GM19193 (cell line): ENCODE measurements around the gene ZNF337.

Experiments
- POLR2A ChIP-seq: IDR thresholded peaks from 4 replicates; pipeline ENCODE4 v1.6.1; 2011; ENCODE audit not compliant: insufficient read depth, insufficient read length; ENCODE audit errors: extremely low read depth

The ZNF337 gene

DNA sequence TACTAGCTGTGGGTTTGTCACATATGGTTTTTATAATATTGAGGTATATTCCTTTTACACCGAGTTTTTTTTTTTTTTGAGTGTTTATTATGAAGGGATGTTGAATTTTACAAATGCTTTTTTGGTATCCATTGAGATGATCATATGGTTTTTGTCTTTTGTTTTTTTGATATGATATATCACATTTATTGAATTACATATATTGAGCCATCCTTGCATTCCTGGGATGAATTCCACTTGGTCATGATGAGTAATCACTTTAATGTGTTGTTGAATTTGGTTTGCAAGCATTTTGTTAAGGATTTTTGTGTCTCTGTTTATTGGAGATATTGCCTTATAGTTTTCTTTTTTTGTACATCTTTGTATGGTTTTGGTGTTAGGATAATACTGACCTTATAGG, 3.3 kb upstream of the ZNF337 start:
- no peak for TF ChIP-seq POLR2A

DNA sequence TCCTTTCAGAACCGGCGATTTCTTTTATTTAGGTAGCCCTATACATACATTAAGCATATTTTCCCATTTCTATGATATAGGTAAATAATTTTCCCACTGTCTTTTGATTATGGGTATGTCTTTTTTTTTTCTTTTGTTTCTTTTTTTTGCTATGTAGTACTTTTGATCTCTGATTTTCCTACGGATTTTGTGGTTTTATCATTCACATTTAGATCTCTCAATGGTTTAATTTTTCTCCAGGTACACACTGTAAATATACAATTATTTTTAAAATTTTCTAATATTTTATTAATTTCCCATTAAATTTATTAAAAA, 436 bp upstream of the ZNF337 start:
- TF ChIP-seq POLR2A = no peak

DNA sequence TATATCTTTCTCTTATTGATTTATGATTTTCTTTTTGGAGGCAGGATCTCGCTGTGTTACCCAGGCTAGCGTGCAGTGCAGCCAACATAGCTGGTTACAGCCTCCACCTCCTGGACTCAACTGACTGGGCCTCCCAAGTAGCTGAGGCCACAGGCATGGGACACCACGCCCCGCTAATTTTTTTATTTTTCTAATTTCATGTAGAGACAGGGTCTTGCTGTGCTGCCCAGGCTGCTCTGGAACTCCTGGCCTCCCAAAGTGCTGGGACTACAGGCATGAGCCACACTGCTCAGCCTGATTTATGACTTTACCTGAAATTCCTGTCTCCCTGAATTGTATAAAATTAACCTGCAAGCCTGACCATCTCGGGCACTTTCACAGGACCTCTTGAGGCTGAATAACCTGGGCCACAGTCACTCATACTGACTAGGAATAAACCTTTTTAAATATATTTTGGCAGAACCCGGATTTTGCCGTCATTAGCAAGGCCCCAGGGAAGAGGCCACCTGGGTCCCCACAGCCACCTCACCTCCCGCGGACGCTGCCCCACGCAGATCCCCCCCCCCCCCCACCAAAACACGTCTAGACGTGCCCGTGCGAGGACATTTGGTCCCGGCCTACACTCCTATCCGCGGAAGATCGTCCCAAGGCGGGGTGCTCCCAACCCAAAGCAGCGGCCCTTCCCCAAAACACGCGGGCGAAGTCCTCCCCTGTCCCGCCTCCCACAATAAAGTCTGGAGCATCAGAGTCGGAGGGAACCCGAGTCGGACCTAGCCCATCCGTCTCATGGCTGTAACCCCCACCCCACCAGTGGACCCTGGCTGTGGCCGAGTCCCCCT, 902 bp downstream of the ZNF337 start:
- no peak for TF ChIP-seq POLR2A

DNA sequence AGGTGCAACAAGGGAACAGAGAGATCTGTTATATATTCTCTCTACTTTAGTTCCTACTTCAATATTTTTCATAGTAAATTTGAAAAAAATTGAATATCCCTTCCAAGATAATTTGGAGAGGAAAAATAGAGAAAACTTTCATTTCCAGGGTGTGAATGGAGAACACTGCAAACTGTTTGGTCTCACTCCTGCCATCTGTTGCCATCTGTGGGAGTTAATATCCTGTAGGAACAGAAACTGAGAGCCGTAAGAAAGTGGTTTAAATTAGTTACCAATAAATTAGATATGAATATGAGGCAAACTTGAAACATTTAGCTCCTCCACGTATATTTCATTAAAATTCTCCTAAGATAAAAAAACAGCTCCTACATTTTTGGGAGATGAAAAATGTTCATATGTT, 4.2 kb downstream of the ZNF337 start:
- no peak for TF ChIP-seq POLR2A

DNA sequence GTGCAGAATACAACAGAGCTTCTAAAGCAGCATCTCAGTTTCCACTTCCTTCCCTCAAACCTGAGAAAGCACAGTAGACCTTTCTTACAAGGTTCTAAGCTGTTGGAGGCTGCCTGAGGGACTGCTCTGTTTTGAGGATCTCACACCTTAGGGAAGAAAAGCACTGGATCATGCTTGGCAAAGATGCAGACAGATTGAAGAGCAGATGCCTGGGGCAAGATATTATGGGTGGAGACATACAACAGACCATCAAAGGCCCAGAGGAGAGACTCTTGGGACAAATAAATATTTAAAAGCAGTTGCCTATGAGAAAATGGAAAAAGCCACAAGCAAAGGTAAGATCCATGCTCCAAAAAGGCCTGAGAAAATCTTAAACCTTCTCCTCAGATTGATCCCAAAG, 6.2 kb downstream of the ZNF337 start:
- TF ChIP-seq POLR2A = no peak

DNA sequence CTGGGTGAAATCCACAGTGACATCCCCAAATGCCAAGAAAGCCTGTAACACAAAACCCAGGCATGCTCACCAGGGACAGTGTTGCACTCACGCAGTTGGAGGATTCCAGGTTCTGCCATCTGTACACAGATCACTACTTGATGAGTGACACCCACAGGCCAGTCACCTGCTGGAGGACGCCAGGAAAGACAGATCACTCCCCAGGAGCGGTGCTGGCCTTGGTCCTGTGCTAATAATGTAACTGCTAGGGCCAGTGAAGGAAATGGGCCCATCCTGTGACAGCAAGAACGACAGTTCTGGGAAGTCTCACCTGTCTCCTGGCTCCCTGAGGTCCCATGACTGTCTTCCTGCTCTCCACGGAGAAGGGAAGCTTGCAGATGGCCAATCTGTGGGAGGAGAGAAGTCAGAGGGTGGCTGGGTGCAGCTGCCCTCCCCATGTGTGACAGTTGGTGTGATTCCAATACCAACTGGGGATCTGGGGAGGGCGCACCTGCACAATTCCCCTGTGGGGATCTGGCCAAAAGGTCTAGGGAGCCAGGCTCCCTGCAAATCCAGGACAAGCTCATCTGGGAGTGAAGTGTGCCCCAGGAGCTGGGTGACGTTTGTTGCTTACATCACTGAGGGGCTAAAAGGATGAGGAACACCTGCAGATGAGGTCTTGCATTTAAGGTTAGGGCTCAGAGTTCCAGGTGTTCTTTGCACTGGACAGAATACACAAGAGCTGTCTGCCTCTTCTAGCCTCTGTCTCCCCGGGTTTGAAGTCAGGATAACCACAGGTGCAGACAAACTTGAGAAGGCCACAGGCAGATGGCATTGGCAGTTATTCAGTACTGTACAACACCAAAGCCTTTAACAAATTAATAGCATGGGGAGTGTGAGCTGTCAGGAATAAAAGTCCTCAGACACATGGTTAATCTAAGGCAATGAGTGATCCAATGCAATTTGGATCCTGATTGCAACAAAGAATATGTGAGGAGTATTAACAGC, 10.3 kb downstream of the ZNF337 start:
- TF ChIP-seq POLR2A = no peak

DNA sequence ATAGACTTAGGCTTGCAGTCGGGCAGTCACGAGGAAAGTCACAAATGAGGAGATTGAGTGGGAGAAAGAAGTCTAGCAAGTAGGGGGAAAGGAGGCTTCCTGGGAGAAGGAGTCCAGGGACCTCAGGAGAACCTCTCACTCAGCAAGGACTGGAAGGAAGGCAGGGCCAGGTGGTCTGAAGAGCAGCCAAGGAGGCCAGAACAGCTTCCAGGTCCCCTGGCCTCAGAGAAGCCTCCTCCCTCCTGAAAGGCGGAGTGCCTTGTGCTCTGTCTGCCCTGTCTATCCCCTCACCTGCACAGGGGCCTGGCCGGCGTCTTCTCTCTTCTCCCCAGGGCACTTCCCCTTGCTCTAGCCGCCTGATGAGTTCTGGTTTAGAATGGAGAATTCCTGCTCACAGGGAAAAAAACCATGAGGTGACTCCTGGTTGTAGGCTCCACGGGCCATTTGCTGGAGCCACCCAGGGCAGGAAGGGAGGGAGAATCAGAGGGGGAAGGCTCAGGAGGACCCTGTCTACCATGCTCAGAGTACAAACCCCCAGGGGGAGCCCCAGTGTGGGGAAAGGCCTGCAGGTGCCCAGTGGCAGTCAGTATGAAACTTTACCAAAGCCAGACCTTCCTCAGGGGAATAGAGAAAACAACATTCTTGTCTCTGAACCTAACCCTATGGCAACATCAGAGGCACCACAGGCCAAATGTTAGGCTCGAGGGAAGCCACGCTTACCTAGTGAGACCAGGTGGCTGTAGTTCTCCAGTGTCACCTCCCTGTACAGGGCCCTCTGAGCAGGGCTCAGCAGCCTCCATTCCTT, 11.2 kb downstream of the ZNF337 start:
- TF ChIP-seq POLR2A = no peak

DNA sequence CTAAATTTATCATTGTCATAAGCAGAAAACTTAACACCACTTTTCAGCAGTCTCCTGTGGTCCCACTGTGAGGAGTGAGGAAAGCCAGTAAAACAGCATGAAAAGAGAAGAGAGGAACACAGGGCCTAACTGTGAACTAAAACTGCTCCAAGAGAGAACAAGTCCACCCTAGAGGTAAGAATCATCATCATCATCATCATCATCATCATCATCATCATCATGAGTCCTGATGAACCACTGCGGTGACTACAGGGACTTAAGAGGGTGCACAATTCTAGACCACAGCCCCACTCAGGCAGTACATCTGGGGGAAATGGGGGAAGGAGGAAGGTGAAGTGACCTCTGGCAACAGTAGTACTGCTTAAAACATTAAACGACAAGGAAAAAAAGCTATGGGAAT, 13.6 kb downstream of the ZNF337 start:
- no peak for TF ChIP-seq POLR2A

DNA sequence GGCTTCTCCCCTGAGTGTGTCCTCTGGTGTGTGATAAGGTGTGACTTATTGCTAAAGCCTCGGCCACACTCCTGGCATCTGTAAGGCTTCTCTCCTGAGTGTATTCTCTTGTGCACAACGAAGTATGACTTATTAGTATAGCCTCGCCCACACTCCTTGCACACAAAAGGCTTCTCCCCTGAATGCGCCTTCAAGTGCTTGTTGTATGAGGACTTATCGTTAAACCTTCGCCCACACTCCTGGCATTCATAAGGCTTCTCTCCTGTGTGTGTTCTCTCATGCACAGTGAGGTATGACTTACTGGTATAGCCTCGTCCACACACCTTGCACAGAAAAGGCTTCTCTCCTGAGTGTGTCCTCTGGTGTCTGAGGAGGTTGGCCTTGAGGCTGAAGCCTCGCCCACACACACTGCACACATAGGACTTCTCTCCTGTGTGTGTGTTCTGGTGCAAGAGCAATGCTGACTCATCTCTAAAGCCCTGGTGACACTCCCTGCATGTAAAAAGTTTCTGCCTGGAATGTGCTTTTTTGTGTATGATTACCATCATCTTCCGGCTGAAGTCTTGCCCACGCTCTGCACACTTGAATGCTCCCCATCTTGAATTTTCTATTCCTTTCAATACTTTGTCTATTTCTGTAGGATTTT, 20.4 kb downstream of the ZNF337 start:
- TF ChIP-seq POLR2A = no peak

DNA sequence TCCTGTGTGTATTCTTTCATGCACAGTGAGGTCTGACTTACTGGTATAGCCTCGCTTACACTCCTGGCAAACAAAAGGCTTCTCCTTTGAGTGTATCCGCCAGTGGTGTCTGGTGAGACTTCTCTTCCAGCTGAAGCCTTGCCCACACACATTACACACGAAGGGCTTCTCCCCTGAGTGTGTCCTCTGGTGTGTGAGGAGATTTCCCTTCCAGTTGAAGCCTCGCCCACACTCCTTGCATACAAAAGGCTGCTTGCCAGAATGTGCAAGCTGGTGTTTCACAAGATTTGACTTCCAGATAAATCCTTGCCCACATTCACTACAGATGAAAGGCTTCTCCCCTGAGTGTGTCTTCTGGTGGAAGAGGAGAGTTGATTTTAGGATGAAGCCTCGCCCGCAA, 21.5 kb downstream of the ZNF337 start:
- TF ChIP-seq POLR2A = no peak

DNA sequence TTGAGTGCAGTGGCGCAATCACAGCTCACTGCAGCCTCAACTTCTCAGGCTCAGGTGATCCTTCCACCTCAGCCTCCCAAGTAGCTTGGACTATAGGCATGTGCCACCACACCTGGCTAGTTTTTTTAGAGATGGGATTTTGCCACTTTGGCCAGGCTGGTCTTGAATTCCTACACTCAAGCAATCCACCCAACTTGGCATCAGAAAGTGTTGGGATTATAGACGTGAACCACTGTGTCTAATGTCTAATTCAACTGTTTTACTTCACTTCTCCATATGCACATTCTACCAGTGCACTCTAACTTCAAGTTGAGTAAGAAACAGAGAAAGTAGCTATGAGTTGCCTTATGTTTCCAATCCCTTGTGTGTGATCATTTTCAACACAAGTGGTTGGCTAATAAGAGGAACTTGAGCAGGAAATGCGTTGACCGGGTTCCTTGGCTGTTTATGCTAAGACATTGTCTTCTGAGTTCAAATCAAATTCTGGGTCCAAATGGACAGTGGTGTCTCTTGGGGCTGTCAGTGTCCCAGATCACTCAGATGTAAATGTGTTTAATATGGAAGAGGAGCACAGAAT, 23.9 kb downstream of the ZNF337 start:
- no peak for TF ChIP-seq POLR2A

DNA sequence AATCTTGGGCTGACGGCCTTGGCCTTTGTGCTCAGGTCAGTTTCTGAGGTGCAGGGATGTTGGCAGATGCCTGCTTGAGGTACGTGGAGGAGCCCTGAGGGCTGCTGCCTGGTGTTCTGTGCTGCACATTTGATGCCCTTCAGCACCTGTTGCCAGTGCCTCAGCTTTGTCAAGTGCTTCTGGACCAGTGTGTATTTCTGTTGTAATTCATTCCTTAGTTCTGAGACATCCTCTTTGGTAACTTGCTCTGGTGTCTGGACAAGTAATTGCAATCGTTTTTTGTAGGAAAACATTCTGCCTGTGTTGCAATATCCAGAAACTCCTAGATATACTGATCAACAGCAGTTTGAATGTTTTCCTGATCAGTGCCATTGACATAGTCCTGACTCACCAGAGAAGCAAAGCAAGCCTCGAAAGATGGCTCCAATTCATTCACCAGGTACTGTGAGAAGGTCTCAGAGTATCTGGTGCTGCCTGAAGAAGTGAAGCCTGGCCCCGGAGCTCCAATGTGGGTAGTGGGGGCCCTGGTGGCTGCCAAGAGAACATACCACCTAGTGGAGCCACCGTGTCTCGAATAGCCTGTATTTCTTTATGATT, 26.7 kb downstream of the ZNF337 start:
- TF ChIP-seq POLR2A = no peak

DNA sequence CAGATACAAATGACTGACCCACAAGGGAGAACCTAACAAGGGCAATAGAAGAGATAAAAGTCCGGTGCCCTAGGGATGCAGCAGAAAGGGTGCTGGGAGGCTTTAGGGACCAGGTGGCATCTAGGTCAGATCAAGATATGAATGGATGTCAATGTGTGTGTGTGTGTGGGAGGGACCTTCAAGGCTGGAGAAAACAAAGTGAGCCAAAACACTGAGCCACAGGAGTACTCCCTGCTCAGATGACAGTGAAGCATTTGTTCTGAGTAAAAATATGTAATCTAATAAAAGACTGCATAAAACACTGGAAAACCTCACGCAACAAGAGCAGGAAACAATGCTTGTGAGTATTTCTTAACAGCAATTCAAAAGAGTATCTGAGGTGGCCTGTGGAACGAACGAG, 28.2 kb downstream of the ZNF337 start:
- no peak for TF ChIP-seq POLR2A

DNA sequence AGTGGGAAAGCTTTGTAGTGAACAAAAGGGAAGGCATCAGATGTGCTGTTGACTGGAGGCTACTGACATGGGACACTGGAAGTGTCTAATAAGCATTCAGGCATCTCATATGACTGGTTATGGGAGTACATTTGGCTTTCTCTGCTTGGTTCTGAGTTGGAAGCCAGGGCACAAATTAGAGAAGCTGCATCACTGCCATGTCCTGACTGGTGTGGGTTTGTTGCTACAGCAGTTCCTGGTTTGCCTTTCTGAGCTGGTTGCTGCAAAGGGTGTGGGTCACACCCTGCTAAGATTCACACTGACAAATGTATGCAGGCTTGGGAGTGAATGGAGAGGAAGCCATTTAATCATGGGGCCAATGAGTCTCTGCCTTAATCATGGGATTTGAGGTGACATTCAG, 36.7 kb downstream of the ZNF337 start:
- TF ChIP-seq POLR2A = no peak
